Measurements from ENCODE around the gene CDCA7. TPM values are rescaled to one million over a fixed set of nuclear protein-coding genes. Genes with fewer than 3 reads are reported as not detected.

The CDCA7 gene
- total and polyA plus RNA-seq, 2 of the 13 experiments (the other 11 are each of a cell fraction or from before 2014, with no cell fraction given), result 46.2 to 57.8 TPM

- H2AFZ ChIP-seq (ENCODE audit: low read length), result no peak overlapping the region
- intact Hi-C loops (cut with micrococcal nuclease; ENCODE audit: unreplicated experiment), result no loop called here
- no TSS peak for BruUV-seq (replicated peaks)
- H3K27ac ChIP-seq (ENCODE audit: extremely low read length, insufficient read depth, low read length), result no peak overlapping the region
- peaks cover 3 to 27% of the 10 kb centered on the region in 2 experiments; a peak in 3 of 5 replicates for H3K27me3 ChIP-seq (ENCODE audit: control insufficient read depth in 1 of 2, insufficient read depth in 2 of 2, low read length in 2 of 2)
- TF ChIP-seq HNRNPLL (IDR thresholded peaks at IDR 0.05; ENCODE audit: low read depth, low read length, poor library complexity, severe bottlenecking) (no peak), ZNF850 (CRISPR knock-in tag; conservative IDR thresholded peaks at IDR 0.05) (no peak), ZNF414 (CRISPR knock-in tag; IDR thresholded peaks at IDR 0.05) (no peak), MTF2 (CRISPR knock-in tag; IDR thresholded peaks at IDR 0.05; ENCODE audit: borderline replicate concordance) (no peak), RXRB (CRISPR knock-in tag; IDR thresholded peaks at IDR 0.05; ENCODE audit: borderline replicate concordance) (no peak), ZBED4 (CRISPR knock-in tag; IDR thresholded peaks at IDR 0.05; ENCODE audit: borderline replicate concordance) (no peak)
- H4K20me1 ChIP-seq (ENCODE audit: insufficient read depth, low read length), result no peaks in the 10 kb centered on the region
- no peaks in the 10 kb centered on the region for H3K36me3 ChIP-seq (replicated peaks in 1 of 2; ENCODE audit: control insufficient read depth in 1 of 2, insufficient read depth in 2 of 2, low read length in 2 of 2)
- WGBS (ENCODE audit: low lambda C conversion rate), result 2% methylated on average over 1 of the region's 1 CpG
- DNase-seq (ENCODE audit: low spot score) (no peak), FAIRE-seq (no peak), ATAC-seq (no peak)
- CTCF ChIA-PET (ENCODE audit: low intra/inter-chr PET ratio, low total read pairs), result no interaction called here
- H3K4me1 ChIP-seq (ENCODE audit: insufficient read depth, low read length), result no peaks in the 10 kb centered on the region
- no peaks in the 10 kb centered on the region for H3K9me3 ChIP-seq (ENCODE audit: low read length)
- no peaks in the 10 kb centered on the region for H3K79me2 ChIP-seq (ENCODE audit: insufficient read depth, low read length)
- H3K9ac ChIP-seq (ENCODE audit: insufficient read depth, low read depth, low read length), result no peak overlapping the region
- POLR2A ChIA-PET, result no interaction called here
- H3K4me2 ChIP-seq (ENCODE audit: low read depth, low read length), result no peak overlapping the region
- in situ Hi-C loops (cut with HindIII; ENCODE audit: extremely low pct_ligation_motif_present, low pct_unique_long_range_greater_than_20kb), result no loop called here
- no peak overlapping the region for H3K4me3 ChIP-seq (replicated peaks in 1 of 3; ENCODE audit: insufficient read depth in 1 of 3, low read depth in 2 of 3, low read length in 3 of 3)
Measured at GRCh38 chr2:173393186-173393585, 38.5 kb downstream of the CDCA7 start.

Measured in HepG2 (cell line).